ENCODE results near the gene SMURF1. TPM values are rescaled to one million over a fixed set of nuclear protein-coding genes. Genes with fewer than 3 reads are reported as not detected.
"Not testable (repeated sequence)": the region's sequence is repeated elsewhere in the genome, so short reads cannot be mapped to it uniquely, and the experiment has no call there.

SMURF1 gene
- total RNA-seq, 1 experiment from 2014 or later = 33.5 TPM

- DNase-seq (ENCODE audit: low spot score) = no peak
Observed at GRCh38 chr7:99121496-99122021, 22.3 kb downstream of the SMURF1 start.

DNA sequence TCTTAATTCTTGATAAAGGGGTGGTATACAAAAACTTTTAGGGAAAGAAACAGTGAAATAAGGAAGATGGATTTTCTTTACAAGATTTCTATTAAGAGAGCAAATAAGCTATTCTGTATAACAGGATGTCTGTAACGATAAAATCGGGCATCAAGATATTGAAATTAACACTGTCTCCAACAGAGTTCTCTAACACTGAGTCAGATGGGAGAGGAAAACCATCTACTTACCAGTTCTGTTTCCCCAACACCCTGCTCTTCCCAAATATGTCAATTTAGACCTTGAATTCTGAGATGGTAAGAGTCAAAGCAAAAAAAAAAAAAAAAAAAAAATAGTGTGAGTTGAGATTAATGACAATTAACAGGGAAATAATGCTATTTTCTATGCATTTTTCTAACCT is 23.0 kb downstream of the SMURF1 start:
- DNase-seq (ENCODE audit: low spot score) = no peak

DNA sequence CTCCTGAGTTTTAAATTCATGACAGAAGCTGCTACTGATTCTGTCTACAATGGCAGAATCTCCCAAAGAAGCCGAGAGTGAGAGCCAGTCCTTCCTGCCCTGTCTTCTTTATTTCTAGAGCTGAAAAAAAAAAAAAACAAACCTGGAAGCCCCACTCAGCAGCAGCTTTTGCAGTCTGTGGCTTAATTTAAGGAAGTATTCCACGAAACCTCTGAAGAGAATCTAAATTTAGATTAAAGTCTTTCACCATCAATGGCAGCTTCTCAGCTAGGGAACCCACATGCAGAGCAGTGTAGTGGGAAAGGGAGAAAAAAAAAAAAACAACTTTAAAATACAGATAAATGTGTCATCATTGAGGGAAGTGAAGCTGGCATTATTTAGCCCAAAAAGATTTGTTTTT is 23.4 kb downstream of the SMURF1 start:
- no peak for DNase-seq (ENCODE audit: low spot score)

DNA sequence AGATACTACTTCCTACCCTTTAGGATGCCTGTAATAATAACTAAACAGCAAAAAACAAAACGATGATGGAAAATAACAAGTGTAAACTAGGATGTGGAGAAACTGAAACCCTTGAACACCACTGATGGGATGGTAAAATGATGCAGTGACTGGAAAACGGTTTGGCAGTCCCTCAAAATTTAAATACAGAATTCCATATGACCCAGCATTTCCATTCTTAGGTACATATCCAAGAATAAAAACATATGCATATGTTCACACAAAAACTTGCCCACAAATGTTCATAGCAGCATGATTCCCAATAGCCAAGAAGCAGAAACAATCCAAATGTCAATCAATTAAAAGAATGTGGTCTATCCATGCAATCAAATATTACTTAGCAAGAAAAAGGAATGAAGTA is 25.8 kb downstream of the SMURF1 start:
- DNase-seq (ENCODE audit: low spot score) = no peak

DNA sequence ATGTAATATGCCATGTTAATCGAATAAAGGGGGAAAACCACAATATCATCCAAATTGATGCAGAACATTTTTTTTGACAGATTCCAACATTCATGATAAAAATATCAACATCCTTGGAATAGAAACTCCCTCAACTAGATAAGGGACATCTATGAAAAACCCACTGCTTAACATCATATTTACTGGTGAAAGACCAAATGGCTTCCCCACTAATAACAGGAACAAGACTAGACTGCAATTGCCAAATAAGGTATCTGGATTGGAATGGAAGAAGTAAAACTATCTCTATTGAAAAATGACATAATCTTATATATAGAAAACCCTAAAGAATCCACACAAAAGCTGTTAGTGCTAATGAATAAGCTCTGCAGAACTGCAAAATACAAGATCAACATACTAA is 27.8 kb downstream of the SMURF1 start:
- no peak for DNase-seq (ENCODE audit: low spot score)

- DNase-seq (ENCODE audit: low spot score) = no peak
Observed at GRCh38 chr7:99115379-99115778, 28.5 kb downstream of the SMURF1 start.

DNA sequence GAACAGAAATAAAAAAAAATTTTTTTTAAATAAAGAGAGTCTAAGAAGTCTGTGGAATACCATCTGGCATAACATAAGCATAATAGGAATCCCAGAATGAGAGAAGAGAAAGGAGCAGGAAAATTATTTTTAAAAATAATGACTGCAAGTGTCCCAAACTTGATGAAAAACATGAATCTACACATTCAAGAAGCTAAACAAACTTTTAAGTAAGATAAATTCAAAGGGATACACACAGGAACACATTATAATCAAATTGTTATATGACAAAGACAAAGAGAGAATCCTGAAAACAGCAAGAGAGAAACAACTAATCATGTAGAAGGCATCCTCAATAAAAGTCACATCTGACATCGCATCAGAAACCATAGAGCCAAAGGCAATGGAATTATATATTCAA is 30.9 kb downstream of the SMURF1 start:
- DNase-seq (ENCODE audit: low spot score) = no peak

DNA sequence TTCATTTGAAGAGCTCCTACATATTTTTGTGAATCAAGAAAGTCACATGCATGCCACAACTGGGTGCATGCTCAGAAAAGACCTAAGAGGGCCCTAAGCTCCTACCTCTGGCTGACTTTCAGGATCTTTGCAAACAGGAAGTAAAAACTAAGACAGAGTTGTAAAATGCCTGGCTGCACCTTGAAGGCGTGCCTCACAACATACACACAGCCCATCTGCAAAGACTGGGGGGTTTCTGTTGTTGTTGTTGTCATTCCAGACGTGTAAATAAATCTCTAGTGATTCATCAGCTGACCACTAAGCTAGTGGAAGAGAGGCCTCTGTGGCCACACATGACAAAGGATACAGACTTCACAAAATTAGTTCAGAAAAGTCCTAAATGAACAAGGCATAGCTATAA is 31.8 kb downstream of the SMURF1 start:
- peak; percentile 67 for DNase-seq (ENCODE audit: low spot score)

GRCh38 chr7:99111591-99111990 is 32.3 kb downstream of the SMURF1 start:
- DNase-seq (ENCODE audit: low spot score) = no peak

DNA sequence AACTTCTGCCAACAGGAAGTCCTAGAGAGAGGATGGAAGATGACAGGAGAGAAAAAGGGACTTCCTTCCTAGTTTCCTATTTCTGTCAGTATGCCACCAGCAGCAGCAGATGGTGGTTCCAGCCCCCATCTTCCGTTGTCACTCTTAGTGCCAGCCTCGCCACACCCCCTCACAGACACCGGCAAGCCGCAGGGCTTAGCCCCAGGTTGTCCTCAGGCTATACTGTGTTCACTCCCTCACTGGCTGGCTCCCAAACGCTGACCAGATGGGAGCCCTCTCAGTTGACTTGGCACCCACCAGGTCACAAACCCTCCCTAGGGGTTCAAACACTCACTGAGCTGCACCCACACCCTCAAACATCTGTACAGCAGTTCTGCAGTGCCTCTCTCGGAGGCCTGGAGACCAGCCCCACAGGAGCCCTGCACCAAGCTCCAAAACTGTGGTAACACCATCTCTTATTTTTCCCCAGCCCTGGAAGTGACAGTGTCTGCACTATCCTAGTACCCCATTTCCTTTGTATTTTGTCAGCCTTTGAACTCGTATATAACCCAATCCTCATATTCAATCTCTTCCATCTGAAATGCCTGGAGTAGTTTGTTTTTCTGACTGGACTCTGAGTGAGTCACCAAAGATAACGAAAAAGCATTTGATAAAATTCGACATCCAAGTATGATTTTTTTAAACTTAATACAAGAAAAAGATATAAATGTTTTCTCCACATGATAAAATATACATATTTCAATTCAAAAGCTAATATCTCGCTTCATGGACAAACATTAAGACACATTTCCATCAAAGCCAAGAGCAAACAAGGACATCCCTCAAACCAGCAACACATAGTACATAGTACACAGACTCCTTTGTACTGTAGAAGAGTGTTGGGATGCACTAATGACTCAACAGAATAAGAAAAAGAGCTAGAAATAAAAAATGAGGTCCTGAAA is 34.5 kb downstream of the SMURF1 start:
- no peak for DNase-seq (ENCODE audit: low spot score)

- no peak for DNase-seq (ENCODE audit: low spot score)
Observed at GRCh38 chr7:99108613-99109012, 35.3 kb downstream of the SMURF1 start.

DNA sequence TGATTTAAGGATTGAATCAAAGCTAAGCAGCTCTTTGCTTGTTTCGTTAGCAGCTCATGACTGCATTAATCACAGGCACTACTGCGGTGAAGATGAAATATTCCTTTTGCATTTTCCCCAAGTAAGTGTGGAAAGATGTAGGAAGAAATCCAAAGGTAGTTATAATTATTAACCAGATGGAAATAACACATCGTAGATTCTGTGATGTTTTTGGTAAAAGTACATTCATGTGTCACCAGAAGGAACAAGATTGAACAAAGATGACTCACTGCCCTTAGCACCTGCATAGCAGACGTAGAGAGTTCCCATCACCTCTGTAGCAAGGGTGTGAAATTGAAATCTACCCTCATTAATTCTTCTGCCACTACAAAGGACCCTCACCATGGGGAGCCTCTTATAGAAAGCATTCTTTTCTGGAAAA is 37.1 kb downstream of the SMURF1 start:
- peak; percentile 48 for DNase-seq (ENCODE audit: low spot score)

DNA sequence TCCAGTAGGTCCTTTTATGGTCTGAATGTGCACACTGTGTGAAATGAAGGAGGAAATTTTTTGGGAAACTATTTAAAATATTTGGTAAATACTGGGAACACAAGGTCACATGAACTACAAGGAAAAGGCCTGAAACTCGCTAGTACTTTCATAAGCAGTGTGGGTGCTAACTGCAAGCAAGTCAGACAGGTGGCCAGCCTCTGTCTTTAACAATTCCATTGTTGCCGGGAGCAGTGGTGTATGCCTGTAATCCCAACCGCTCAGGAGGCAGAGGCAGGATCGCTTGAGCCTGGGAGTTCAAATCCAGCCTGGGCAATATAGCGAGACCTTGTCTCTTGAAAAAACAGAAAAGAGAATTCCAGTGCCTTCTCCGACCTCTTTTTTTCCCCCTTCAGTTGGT is 37.5 kb downstream of the SMURF1 start:
- DNase-seq (ENCODE audit: low spot score) = peak; percentile 32

GRCh38 chr7:99105756-99106155 is 38.2 kb downstream of the SMURF1 start:
- no peak for DNase-seq (ENCODE audit: low spot score)

GRCh38 chr7:99104631-99105030 is 39.3 kb downstream of the SMURF1 start:
- no peak for DNase-seq (ENCODE audit: low spot score)

- DNase-seq (ENCODE audit: low spot score) = not testable (repeated sequence)
Observed at GRCh38 chr7:99103836-99104235, 40.1 kb downstream of the SMURF1 start.

DNA sequence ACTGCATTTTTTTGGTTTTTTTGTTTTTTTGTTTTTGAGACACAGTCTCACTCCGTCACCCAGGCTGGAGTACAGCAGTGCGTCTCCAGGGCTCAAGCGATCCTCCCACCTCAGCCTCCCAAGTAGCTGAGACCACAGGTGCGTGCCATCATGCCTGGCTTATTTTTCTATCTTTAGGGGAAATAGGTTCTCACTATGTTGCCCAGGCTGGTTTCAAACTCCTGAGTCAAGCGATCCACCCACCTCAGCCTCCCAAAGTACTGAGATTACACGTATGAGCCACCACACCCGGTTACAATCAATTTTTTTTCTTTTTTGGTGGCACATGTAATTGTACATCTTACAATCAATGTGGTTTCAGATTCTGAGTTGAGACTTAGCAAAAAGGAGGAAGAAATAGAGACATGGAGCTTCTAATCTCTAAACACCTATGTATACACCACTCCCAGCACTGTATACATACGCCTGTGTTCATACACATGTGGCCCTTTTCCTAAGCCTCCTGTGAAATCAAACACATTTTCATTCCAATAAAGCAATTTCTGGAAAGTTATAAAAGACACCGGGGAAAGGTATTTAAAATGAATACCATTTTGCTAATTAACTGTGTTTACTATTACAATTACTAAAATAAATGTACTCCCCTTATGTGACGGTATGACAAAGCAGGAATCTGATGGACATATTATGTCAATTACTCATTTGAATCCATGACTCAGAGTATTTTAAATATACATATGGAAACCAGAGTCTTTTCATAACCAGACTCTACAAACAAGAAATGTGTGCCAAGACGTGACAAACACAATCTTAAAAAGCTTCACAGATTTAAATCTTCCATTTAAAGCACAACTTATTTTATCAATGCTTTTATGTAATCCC is 40.9 kb downstream of the SMURF1 start:
- DNase-seq (ENCODE audit: low spot score) = no peak

- DNase-seq (ENCODE audit: low spot score) = no peak
Observed at GRCh38 chr7:99102361-99102760, 41.5 kb downstream of the SMURF1 start.

DNA sequence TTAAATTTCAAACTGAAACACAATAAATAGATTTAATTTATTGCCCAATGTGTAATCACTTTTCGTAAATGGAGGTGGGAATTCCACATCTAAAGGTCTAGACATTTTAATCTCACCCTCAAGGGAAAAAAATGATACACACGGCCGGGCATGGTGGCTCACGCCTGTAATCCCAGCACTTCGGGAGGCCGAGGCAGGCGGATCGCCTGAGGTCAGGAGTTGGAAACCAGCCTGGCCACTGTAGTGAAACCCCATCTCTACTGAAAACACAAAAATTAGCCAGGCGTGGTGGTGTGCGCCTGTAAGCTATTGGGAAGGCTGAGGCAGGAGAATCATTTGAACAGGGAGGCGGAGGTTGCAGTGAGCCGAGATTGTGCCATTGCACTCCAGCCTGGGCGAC is 42.4 kb downstream of the SMURF1 start:
- not testable (repeated sequence) for DNase-seq (ENCODE audit: low spot score)

DNA sequence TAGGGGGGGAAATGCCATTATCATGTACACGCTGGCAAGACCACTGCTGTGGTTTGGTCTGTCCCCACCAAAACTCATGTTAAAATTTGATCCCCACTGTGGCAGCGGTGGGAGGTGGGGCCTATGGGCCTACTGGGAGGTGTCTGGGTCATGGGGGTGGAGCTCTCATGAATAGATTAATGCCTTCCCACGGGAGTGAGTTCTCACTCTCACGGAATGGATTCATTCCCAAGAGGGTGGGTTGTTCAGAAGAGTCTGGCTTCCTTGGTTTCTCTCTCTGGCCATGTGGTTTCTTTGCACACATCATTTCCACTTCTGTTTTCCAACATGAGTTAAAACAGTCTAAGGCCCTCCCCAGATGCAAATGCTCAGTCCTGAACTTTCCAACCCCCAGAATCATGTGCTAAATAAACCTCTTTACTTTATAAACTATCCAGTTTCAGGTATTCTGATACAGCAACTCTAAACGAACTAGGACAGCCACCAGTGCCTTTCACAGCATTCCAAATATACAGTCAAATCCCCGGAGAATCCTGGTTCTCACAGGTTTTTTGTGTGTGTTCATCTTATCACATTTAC is 44.3 kb downstream of the SMURF1 start:
- DNase-seq (ENCODE audit: low spot score) = no peak

DNA sequence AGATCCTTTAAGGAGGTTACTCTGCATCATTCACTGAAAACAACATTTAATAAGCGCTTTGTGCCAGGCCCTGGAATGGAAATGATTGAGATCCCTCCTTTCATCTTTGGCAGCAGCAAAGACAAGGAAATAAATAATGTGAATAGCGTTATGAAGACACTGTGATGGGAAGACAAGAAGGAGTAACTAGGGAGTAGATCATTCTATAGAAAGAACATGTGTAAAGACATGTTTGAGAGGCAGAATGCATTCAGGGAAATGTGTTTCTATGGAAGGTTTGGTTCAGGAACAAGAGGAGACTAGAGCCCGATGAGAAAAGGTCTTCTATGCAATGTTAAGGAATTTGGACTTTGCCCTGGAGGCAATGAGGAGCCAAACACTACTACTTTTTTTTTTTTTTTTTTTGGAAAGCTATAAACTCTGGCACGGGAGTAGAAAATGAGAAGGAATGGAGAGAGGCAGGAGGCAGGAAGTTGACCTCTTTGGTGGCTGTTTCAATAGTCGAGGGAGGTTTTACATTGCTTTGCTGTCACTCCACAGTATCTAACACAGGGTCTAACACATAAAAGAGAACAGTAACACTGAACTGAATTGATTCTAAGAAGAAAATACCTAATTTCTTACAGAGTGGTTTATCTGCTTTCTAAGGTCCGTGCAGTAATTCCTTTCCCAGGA is 44.9 kb downstream of the SMURF1 start:
- peak; percentile 86 for DNase-seq (ENCODE audit: low spot score)

All from HT-29 (cell line).